UCSD-AML1 (cell line): ENCODE results near the gene LILRB2.
"Not testable (repeated sequence)": the region's sequence is repeated elsewhere in the genome, so short reads cannot be mapped to it uniquely, and the experiment has no call there.

Experiments
- DNase-seq: peaks from one replicate; lab custom pipeline; 2025; ENCODE audit not compliant: unreplicated experiment; lab: John Stamatoyannopoulos, UW

LILRB2 gene

DNA sequence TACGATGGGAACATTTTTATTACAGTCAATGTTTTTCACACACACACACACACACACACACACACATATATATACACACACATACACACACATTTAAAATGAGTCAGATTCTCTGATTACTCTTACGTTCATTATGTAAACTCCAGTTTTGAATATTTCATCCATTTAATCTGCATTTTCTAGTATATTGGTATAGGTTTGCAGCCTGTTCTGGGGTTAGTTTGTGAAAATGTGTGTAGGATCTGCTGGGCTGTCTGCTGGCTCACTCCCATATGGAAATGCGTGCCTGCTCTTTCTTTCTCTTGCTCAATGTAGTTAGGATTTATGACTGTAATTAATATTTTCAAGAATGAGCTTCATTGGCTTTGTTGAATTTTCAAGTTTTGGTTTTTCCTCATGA, 7.1 kb downstream of the LILRB2 start:
- DNase-seq, result no peak

DNA sequence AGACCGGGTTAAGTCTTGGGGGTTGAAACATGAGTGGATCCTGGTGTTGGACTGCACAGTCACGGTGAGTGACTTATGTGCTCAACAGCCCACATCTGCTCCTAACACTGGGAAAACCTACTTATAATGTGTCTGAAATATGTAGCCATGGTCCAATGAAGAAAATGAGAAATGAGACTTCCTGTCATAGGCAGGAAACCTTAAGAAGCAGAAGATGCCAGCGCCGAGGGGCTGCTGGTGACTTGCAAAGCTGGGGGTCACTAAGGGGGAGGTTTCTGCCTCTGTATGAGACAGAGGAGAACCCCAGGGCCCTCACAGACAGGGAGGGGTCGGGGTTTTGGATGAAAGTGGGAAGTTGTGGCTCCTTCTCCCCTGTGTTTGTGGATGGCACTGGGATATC, 8.7 kb downstream of the LILRB2 start:
- not testable (repeated sequence) for DNase-seq

DNA sequence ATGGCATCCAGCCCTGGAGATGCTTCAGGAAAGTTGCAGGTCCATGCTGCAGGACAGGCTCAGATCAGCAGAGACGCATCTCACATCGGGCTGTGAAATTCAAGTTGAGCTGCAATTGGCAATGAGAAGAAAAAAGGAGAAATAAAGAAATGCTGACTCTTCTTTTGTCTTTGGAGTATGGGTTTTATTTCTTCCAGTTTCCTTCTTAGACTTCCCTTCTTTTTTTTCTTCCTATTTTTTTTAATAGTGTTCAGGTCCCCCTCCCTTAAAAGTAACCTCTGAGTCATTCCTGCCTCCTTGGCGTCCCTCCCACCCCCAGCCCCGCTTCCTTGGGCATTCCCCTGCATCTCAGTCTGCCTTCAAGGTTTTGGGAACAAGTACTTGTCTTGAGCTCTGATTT, 9.3 kb downstream of the LILRB2 start:
- not testable (repeated sequence) for DNase-seq

DNA sequence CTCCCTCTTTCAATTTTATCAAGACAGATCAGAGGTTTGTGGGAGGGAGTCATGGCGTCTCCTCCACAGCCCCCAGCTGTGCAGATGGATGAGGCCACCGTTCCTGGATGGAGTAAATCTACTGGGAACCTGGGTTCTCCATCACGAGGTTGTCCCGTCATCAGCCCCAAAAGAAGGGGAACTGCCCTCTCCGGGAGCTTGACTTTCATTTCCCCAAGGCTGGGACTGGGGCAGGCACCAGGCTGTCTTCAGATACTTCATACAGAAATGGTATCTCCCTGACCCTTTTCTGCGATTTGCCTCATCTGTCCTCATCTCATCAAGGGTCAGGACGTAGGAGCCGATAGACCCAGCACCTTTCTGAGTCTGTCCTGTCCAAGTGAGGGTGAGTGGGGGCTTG, 9.8 kb downstream of the LILRB2 start:
- no peak for DNase-seq

DNA sequence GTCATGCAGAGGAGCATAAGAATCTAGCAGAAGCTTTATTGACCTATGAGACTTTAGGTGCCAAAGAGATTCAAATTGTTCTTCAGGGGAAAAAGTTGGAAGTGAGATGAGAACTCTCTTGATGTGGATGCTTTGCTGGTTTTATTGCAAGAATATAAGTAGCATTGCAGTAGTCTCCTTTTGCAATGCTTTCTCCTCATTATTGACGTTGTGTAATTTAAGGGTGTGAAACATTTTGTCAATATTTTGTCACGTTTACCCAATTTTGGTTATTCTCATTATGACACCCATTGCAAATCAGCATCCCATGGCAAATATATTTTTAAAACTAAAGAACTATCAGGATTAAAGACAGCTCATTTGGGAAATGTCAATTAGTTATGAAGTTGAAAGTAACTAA, 12.0 kb downstream of the LILRB2 start:
- DNase-seq, result no peak

DNA sequence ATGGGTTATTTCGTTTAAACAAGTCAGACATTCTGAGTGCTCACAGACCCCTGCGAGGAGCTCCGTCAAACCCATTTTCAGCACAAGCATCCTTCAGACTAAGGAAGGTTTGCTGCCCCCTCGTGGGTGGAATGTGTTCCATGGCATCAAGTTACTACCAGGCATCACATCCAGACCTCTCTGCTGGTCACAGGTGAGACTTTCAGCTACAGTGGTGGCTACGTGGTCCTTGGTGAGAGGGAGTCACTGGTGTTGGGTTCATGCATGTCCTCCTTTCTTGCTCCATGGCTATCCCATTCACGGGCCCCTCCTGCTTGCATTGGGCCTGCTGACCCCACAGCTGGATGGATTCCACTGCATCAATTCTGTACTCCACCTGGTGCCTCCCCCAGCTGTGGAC, 14.8 kb downstream of the LILRB2 start:
- DNase-seq, result peak; percentile 75

DNA sequence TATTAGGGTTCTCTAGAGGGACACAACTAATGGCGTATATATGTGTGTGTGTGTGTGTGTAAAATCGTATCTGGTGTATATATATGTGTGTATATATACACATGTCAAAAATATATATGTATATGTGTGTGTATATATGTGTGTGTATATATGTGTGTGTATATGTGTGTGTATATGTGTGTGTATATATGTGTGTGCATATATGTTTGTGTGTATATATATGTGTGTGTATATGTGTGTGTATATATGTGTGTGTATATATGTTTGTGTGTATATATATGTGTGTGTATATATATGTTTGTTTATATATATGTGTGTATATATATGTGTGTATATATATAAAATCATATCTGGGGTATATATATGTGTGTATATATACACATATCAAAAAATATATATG, 18.4 kb downstream of the LILRB2 start:
- DNase-seq, result no peak

DNA sequence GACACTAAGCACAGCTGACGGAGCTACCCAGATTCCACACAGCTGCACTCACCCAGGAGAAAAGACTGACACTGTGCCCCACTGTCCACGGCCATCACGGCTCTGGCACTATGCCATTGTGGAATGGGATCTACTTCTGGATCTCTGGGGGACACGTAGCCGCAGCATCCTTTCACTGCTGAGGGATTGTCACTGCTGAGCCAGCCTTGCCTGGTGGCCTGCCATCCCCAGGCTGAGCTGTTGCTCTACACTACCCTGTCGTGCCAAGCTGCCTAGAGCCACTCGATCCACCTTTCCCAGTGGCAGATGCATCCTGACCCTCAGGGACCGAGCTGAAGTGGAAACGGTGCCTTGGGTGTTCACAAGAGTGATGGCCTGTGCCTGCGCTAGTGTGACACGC, 18.8 kb downstream of the LILRB2 start:
- DNase-seq, result no peak

DNA sequence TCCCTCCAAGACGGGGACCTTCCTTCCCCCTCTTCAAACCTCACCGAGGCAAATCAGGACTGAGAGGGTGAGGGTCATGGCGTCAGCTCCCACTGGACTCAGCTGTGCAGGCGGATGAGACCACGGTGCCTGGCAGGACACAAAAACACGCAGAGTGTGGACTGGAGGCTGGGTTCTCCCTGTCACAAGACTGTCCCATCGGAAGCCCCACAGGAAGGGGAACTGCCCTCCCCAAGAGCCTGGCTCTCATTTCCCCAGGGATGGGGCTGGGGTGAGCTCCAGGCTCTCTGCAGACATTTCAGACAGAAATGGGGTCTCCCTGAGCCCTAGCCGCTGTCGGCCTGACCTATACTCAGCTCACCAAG, 23.8 kb downstream of the LILRB2 start, which contains the start of gene LILRB5:
Gene LILRB5, minus strand, starts transcription at position 158 of the 365 bp plus-strand sequence. Its CDS starts 80 bp downstream, at position 78.
- no peak for DNase-seq

DNA sequence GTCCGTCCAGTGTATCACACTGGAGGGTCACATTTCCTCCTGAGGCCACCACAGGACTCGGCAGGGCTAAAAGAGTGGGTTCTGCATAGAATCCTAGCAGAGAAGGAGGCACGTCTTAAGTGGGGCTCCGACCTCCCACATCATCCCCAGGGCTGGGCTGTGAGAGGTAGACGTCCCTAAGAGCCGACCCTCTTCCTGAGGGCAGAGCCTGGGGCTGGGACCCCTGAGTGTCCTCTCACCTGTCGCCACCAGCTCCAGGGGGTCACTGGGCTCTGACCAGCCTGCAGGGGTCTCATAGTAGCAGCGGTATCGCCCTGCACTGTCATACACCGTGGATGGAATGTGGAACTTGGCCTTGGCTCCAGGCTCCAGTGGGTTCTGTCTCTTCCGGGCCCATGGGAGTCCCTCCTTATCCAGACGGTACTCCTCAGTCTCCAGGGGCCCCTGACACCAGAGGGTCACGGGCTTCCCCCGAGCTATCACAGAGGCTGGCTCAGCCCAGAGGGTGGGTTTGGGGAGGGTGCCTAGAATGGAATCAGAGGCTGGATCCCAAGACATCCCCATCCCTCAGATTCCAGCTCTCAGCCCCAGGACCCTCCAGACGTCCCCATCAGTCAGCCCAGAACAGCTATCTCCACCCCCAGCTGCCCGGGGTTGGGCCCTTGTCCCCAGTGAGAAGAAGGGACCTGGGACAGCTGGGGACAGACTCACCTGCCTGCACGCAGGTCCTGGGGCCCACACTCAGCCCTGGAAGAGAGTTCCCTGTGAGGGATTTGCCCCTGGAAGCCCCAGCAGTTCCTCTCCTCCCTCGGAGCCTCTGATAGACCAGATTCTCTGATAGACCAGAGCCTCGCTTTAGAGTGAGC, 24.4 kb downstream of the LILRB2 start:
- DNase-seq, result no peak

DNA sequence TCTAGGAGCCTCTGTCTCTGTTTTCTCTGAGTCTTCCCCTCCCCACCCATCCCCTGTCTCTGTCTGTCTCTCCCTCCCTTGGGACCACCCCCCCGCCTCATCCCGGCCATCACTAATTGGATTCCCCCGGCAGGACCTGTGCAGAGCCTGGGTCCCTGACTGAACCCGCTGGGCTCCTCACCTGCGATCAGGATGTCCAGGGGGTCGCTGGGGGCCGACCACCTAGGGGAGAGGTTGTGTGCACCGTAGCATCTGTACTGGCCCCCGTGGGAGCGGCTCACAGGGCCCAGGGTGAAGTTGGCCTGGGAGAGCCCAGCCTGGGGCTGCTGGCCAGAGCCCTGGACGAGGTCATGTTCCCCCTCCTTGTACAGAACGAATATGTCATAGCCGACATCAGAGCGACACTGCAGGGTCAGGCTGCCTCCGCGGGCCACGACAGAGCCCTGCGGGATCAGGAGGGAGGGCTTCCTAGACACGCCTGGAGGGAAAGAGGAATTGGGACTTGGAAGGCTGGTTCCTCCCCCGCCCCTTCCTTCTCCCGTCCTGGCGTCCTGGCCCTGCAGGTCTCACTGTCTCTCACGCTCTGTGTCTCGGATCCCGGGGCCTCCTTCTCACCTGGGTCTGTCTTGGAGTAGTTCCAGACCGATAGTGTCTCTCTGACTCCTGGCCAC, 25.7 kb downstream of the LILRB2 start:
- no peak for DNase-seq

DNA sequence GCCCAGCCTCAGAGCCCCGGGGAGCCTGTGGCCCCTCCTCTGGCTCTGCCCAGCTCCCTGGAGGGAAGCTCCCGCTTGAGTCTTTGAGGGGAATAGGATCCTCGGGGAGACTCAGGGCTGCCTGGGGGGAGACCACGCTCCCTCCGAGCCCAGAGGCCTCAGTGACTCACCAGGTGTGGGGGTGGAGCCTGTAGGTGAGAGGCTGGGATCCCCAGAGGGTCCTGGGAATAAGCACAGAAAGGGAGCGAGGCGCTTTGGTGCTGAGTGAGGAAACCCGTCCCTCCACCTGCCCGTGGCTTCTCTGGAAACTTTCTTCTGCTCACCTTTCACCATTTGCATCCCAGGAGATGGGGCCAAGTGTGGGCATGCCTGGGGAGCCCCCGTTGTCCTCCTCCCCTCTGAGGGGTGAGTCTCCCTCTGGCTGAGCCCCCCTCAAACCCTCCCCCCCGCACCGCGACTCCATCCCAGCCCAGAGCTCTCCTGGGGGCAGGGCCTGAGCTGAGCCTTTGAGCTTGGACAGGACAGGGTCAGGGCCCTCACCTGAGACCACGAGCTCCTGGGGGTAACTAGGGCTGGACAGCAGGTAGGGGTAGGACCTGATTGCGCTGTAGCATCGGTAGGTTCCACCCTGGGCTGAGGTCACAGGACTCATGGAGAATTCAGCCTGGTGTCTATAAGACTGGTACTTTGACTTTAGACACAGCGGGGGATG, 26.6 kb downstream of the LILRB2 start:
- DNase-seq, result no peak

DNA sequence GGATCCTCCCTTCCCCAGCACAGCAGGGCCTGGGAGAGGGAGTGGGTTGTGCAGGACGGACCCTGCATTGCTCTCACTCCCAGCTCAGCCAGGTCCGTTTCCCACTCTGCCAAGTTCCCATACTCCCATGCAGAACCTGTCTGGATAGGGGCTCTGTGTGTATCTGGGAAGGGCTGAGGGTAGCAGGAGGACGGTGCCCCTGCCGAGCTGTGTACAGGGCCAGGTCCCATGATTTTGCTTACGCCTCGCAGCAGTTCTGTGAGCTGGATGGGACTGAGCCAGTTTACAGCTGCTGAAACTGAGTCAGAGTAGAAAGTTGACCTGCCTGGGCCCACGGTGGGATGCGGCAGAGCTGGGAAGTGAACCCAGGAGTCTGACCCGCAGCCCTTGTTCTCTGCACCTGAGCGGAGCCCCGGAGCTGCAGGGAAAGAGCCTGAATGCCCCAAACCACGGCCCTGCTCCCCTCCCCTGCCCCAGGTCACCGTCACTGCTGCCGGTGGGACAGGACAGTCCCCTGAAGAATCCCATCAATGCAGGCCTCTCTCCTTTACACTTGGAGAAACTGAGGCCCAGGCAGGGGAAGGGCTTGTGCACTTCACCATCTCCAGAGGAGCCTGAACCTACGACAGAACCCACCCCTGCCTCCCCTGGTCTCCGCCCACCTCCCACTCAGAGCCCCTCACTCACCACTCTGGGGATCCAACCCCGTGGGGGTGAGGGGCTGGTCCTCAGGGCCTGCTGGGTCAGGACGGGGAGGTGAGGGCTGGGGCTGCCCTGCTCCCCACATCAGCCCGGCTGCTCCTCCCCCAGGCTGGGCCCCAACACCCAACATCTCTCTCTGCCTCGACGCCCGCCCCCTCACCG, 27.3 kb downstream of the LILRB2 start:
- no peak for DNase-seq

DNA sequence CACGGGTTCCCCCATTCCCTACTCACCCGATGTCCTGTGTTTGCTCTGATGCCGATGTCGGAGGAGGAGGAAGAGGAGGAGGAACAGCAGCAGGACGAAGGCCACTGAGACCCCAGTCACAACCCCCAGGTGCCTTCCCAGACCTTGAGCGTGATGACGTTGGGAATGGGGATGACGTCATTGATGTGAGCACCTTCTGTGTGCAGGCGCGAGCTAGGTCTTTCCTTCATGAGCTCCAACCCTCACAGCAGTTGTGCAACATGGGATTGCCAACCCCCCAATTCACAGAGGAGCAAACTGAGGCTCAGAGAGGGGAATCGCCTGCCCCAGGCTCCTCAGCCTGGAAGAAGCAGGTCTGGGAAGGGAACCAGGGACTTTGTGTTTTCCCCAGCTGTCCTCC, 28.1 kb downstream of the LILRB2 start:
- no peak for DNase-seq

DNA sequence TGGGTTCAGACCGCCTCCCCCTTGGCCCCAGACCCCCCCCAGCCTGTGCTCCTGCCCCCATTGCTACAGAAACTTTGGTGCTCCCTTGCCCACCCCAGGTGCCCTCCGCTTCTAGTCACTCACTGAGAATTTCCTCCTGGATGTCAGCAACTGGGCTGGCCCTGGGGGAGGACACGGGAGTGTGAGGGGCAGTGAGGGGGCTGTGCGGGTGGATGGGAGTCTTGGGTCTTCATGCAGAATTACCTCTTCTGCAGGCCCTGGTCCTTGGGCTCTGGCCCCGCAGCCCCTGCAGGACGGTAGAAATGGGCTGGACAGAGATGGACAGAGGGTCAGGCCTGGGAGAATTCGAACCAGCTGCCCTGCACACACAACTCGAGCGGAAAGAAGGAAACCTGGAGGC, 28.7 kb downstream of the LILRB2 start:
- no peak for DNase-seq

DNA sequence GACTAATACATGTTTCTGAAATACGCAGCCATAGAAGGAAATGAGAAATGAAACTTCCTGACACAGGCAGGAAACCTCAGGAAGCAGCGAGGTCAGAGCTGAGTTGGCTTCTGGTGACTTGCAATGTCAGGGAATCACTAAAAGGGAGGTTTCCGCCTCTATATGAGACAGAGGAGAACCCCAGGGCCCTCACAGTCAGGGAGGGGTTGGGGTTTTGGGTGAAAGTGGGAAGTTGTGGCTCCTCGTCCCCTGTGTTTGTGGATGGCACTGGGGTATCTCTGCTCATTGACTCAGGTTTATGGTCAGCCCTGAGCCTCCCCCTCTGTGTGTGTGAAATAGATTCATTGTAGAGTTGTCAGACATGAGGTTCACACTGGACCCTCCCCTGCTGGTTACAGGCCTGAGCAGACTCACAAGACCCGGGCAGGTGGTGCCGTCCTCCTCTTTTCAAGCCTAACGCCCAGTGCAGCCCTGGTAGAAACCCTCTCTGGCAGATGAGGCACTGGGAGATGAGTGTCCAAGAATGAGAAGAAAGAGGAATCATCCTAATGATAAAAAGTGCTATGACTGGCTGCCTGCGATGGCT, 32.8 kb downstream of the LILRB2 start:
- peak; percentile 70 for DNase-seq

DNA sequence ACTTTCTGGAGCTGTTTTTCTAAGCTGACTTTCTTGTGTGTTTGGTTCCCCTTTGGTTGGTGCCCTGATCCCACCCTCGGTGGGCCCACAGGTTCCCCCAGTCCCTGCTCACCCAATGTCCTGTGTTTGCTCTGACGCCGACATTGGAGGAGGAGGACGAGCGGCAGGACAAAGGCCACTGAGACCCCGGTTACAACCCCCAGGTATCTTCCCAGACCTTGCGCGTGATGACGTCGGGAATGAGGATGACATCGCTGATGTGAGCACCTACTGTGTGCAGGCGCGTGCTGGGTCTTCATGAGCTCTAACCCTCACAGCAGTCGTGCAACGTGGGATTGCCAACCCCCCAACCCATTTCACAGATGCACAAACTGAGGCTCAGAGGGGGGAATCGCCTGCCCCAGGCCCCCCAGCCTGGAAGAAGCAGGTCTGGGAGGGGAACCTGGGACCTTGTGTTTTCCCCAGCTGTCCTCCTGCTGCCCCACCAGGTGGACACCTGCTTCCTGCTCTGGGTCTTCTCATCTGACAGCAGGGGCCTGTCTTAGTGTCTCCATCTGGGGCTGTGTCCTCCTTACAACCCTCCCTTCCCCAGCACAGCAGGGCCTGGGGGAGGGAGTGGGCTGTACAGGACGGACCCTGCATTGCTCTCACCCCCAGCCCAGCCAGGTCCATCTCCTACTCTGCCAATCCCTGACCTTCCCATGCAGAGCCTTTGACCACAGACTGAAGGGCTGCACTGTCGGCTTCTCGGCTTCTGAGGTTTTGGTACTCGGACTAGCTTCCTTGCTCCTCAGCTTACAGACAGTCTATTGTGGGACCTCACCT, 33.6 kb downstream of the LILRB2 start:
- peak; percentile 53 for DNase-seq

DNA sequence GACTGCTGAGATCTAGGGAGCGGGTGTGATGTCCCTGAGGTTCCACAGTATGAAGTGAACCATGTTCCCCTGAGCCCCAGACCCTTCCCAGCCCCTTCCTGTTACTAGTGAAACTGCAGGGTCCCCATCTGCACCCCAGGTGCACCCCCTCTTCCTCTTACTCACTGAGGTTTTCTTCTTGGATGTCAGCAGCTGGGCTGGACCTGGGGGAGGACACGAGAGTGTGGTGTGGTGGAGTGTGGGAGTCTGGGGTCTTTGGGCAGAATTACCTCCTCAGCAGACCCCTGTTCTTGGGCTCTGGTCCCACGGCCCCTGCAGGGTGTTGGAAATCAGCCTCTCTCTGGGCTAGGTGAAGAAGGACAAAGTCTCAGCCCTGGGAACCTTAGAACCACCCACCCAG, 35.0 kb downstream of the LILRB2 start:
- peak; percentile 24 for DNase-seq

DNA sequence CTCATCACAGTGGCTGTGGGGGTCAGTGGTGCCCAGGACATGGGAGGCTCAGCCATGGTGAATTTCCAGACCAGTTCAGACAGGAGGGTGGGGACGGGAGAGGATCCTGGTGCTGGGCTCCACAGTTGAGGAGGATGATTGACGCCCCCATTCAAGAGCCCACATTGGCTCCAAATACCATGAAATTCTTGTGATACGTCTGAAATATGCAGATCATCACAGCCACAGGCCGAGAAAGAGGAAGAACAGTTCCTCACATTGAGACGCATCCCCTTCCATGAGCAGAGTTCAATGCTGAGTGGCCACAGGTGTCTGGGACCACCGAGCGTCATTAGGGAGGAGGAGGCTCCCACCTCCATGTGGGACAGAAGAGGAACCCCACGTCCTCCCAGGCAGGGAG, 37.1 kb downstream of the LILRB2 start:
- DNase-seq, result not testable (repeated sequence)

DNA sequence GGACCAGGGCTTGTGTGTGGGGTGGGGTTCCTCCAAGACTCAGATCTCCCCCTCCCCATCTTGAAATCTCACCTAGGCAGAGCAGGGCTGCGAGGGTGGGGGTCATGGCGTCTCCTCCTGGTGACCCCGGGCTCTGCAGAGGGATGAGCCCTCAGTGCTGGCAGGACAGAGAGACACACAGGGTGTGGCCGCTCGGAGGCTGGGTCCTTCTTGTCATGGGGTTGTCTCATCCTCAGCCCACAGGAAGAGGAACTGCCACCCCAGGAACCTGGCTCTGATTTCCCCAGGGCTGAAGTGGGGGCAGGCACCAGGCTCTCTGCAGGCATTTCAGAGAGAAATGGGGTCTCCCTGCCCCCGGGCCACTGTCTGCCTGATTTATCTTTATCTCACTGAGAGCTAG, 38.3 kb downstream of the LILRB2 start, which contains the start of gene LILRA6:
Gene LILRA6, minus strand, starts transcription at position 145 of the 400 bp plus-strand sequence.
- not testable (repeated sequence) for DNase-seq
